Stimulated activated CD8-positive, alpha-beta memory T cell treated with anti-CD3 and anti-CD28 coated beads, Interleukin-4, amount 100 ng/mL, for 24 hours (primary cell): ENCODE results near the gene CNPY1.

Source experiments
- DNase-seq: peaks from one replicate; pipeline ENCODE4 v3.0.0-alpha.2; 2020; ENCODE audit warnings: low read depth

Gene CNPY1

DNA sequence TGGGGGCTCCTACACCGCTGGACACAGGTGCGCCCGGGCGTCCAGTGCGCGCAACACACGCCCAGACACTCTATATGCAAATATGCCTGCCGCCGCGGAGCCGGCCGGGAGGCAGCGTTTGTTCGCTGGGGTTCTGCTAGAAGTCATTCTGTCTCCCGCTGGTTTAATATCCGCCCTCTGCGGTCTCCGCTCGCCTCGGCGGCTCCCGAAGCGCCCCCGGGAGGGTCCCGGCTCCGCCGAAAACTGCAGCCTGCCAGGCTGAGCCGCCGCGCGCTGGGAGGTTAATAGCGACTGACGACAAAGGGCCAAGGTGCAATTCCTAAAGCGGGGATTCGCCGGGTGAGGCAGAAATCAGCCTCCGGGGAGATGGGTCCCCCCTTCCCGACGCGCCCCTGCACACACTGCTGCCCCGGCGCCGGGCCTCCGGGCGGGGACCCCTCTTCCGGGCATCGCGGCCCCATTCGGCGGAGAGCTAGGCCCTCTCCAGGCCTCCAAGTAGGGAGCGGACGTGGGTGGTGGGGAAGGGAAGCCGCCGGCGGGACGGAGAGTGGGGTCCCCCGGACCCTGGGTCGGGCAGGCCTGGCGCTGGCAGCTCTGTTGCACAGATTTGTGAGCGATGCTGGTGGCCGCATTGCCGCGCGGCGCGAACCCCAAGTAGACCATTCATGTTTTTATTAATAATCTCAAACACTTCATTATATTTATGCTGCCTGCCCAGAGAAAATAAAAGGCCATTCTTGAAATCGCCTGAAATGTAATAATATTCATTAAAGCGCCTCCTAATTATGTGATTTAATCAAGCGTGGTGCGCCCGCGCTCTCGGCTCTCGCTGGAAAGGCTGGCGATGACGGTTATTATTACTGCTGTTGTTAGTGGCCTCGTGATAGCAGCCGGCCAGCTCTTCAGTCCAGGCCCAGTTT is 79.3 kb downstream of the CNPY1 start:
- peak; percentile 33 for DNase-seq

- DNase-seq, result no peak
Observed at GRCh38 chr7:155466142-155466813, 80.1 kb downstream of the CNPY1 start.

GRCh38 chr7:155465761-155466141 is 80.6 kb downstream of the CNPY1 start:
- DNase-seq, result no peak

DNA sequence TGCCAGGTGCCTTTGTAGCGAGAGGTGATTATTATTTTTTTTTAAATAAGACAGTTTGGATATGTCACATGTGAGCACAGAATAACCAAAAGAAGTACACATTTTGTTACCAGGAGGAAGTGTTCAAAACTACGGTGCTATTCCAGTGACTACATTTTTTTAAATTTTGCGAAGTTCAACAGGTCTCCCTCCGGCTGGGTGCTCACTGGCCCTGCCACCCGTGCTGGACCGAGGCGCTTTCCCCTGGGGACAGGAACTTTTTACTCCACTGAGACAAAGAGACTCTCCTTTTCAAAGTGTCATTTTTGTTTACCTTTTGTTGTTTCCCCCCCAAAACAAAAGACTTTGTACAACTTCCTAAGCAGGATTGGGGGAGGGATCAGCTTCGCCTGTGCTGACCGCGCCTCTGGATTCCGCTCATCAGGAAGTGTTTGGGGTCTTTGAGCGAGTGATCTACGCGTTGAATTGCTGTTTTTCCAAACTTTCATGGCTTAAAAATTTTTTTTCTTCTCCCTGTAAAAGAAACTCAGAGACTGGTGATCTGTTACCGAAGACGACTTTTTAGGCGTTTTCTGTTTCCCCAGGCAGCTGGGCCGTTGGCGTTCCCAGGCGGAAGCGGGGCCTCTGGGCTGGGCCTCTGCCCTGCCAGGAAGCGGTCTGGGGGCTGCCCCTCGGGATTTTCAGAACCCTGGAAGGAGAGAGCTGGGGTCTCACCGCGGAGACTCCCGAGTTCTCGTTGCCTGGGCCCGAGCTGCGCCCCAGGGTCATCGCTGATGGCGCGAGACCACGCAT is 81.2 kb downstream of the CNPY1 start:
- no peak for DNase-seq

DNA sequence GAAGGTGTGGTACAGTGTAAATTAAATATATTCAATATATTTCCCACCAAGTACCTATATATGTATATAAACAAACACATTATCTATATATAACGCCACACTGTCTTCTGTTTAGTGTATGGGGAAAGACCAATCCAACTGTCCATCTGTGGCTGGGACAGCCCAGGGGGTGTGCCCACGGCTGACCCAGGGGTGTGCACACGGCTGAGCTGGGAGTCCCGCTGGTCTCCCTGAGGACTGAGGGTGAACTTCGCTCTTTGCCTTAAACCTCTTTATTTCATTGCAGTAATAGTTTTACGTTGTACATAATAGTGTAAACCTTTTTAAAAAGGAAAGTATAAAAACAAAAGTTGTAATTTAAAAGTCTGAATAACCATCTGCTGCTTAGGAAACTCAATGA is 82.2 kb downstream of the CNPY1 start:
- no peak for DNase-seq

DNA sequence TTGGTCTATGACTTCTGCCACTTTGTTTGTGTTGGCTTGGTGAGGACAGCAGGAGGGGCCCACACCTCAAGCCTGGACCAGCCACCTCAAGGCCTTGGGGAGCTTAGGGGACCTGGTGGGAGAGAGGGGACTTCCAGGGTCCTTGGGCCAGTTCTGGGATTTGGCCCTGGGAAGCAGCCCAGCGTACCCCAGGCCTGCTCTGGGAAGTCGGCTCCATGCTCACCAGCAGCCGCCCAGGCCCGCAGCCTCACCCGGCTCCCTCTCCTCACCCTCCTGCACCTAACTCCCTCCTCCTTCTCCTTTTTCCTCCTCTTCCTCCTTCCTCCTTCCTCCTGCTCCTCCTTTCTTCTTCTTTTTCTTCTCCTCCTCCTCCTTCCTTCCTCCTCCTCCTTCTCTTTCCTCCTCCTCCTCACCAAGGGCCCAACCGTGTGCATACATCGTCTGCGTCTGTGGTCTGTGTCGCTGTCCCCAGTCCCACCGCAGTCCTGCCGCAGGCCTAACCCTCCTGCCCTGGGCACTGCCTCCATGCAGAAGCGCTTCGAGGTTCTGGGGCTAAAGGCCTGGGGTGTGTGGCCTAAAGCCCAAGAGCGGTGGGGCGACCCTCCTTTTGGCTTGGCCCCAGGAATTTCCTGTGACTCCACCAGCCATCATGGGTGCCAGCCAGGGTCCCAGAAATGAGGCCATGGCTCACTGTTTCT is 83.1 kb downstream of the CNPY1 start:
- no peak for DNase-seq

GRCh38 chr7:155462163-155462735 is 84.1 kb downstream of the CNPY1 start:
- DNase-seq, result no peak

DNA sequence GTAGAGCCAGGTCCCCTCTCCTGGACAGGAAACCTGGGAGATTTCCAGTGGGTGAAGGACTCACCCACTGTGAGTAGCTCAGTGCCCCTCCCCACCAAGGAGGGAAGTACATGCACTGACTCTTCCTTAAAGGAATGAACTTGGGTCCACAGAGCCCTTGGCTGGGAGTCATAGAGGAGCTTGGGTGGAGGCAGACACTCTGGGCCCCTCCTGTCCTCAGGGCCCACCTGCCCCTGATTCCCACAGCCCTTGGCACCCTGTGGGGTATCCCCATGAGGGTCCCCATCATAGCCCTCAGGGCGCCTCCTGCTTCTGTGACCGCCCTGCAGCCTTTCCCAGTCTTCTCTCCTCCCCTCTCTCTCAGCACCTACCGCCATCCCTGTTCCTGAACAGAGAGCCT is 84.7 kb downstream of the CNPY1 start:
- no peak for DNase-seq

DNA sequence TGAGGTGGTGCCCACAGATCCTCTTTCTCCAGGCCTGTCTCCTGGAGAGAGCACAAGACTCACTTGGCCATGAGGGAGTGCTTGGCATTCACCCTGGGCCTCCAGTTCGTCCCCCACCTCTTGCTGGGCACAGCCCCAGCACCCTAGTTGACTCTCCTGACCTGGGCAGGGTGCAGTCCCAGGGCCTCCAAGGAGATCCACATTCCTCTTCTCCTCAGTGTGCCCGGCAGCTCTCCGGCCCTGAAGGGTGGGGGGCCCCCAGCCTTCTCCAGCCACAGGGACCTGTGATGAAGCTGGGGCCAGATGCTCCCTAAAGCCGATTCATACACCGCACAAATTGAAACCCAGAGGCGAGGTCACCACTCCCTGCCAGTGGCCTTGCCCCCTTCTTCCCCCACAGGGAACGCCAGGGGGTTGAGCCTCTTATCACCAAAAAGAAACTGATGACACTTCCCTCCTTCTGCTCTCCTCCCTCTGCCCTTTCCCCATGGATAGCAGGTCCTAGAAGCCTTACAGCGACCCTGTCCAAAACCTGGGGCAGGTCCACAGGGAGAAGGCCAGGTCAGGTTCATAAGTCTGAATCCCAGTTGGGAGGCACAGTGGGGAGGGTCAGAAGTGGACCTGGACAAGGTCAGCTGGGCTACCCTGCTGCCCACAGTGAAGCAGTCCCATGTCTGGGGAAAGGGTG is 85.3 kb downstream of the CNPY1 start:
- no peak for DNase-seq

DNA sequence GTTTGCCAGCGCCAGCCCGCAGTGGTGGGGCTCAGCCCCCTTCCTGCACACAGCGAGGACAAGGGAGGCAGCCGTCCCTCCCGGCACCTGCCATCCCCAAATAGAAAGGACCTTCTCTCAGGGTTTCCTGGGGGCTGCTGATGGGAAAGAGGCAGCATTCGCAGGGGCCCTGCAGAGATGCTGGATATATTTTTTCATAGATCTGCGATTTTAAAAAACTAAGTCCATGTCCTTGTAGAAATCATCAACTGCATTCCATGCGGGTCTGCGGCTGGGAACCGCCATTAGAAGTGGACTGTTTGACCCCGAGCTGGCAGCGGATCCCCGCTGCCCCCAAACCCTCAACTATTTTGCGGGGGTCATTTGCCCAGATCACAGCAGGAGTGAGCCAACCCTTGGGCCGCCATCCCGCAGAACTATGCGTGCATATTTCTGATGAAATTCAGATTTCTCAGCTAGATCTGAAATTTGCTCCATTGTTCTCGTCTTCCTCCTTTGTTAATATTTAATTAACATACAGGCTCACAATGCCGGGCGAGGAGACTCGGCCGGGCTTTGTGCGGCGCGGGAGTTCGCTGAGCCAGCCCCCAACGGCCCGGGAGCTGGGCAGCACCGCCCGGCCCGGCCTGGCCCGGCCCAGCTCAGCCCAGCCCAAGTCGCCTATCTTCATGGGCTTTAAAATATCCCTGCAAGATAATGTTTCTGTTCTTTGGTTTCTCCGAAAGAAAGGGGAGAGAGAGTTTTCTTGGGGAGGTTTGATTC is 86.5 kb downstream of the CNPY1 start:
- no peak for DNase-seq

- no peak for DNase-seq
Observed at GRCh38 chr7:155458878-155459699, 87.3 kb downstream of the CNPY1 start.

GRCh38 chr7:155458111-155458877 is 88.1 kb downstream of the CNPY1 start, which contains the start of gene EN2:
EN2 (plus strand) TSS chr7:155458129; CDS start chr7:155458378, 249 bp downstream.
- DNase-seq, result no peak

GRCh38 chr7:155457544-155458110 is 88.7 kb downstream of the CNPY1 start:
- DNase-seq, result no peak

- DNase-seq, result peak; percentile 15
Observed at GRCh38 chr7:155456738-155457543, 89.4 kb downstream of the CNPY1 start.

DNA sequence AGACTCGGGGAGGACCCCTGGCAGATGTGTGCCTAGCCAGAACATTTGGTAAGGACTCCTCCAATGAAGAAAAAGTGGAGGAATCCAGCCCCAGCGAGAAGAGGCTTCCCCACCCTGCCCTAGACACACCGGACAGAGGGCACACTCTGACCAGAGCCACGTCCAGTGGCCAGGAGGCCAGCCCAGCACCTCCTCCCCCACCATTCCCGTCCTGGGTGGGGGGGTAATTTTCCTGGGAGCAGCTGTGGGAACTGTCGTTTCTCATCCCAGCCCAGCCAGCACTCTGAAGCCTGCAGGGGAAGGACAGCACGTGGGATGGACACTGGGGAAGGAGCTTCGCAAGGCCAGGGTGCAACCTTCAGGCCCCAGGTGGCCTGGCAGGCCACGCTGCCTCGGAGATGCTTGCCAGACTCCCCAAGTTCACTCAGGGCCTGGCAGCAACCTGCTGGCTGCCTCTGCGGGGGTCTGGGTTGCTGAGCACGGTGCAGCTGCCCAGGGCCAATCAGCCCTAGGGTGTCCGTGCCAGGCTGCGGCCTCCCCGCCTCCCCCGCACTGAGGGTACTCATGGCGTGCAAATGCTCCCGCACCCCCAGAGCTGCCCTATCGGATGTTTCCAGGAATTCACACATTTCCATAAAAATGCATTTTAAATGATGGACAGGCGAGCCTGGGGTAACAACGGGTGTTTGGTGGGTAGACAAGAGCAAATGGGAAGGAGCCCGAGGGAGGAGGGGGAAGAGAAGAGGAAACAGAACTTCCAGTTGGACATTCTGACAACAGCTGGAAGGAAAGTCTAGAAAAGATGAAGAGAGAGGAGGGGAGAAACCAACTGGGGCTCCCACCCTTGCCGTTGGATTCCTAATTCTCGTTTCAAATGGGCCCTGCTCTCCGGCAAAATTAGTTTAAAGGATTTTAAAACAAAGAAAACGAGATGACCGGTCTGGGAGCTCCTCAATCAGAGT is 90.3 kb downstream of the CNPY1 start:
- no peak for DNase-seq

GRCh38 chr7:155455132-155455693 is 91.1 kb downstream of the CNPY1 start:
- no peak for DNase-seq
